D341Med (cell line): Measurements from ENCODE around the gene ACRBP.

Experiments used
- DNase-seq: peaks from one replicate; pipeline ENCODE4 v3.0.0; 2012; ENCODE audit warnings: low spot score

Gene ACRBP

GRCh38 chr12:6646276-6647082 is 753 bp downstream of the ACRBP start:
- no peak for DNase-seq

- DNase-seq = peak; percentile 74
Measured at GRCh38 chr12:6644903-6645302, 2.3 kb downstream of the ACRBP start.

GRCh38 chr12:6644257-6644596 is 3.0 kb downstream of the ACRBP start:
- DNase-seq = no peak

GRCh38 chr12:6643569-6644256 is 3.5 kb downstream of the ACRBP start:
- no peak for DNase-seq

- DNase-seq = no peak
Measured at GRCh38 chr12:6641131-6641530, 6.1 kb downstream of the ACRBP start.

- no peak for DNase-seq
Measured at GRCh38 chr12:6640497-6640896, 6.7 kb downstream of the ACRBP start.

DNA sequence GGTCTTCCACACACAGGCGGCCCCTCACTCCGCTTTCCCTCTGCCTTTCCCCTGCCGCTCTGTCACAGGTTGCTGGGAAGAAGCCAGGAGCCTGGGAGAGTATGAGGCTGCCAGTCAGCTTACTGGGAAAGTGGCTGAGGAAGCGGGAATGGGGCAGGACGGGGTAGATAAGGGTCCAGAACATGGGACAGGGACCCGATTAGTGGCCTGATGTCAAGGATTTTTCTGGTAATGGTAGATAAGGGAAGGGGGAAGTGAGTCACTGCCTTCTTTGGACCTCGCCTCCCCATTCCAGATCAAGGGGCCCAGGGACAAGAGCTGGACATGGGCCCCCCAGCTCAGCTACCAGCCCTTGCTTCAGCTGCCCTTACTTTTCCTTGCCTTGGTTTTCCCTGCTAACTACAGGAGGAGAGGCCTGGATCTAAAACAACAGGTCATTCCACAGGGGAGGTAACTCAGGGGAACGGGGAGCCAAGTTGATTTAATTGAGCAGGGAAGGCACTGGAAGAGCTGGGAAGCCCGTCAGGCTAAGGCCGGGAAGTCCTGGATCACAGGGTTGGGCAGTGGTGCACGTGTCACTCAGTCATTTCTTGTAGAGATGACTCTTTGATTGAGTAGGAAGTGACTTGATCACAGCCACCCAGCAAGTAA is 8.0 kb downstream of the ACRBP start:
- DNase-seq = no peak

GRCh38 chr12:6638305-6638704 is 8.9 kb downstream of the ACRBP start:
- DNase-seq = no peak

DNA sequence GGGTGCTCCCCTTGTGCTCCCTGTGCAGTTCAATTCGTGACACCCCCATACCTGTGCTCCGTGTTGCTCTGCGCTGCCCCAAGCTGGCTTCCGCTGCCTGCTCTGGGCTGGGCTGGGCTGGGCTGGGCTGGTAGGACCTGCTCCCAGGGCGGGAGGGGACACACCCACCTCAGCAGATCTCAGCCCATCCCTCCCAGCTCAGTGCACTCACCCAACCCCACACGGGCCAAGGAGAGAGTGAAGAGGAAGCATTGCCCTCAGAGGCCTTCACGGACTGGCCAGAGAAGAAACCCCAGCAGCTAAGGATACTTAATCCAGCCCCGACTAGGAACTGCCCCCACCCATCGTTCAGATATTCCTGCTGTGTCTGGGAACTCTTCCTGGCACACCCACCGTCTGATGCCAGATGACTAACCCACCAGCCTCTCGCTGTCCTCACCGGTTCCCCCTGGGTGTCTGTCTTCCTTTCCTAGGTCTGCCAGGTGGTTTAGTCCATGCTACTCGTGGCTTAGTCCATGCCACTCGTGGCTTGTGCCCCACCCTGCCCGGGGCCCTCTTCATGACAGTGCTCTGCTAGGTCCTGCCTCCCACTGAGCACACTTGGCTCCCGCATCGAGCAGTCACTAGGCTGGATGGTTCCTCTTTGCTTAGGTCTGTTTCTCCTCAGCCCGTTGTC is 11.2 kb downstream of the ACRBP start, which contains the start of gene LPAR5:
Gene LPAR5, minus strand, starts transcription at position 104 of the 676 bp plus-strand sequence. CDS start 14,711 bp downstream, outside the sequence.
- peak; percentile 38 for DNase-seq

GRCh38 chr12:6635375-6635855 is 11.8 kb downstream of the ACRBP start:
- DNase-seq = no peak

DNA sequence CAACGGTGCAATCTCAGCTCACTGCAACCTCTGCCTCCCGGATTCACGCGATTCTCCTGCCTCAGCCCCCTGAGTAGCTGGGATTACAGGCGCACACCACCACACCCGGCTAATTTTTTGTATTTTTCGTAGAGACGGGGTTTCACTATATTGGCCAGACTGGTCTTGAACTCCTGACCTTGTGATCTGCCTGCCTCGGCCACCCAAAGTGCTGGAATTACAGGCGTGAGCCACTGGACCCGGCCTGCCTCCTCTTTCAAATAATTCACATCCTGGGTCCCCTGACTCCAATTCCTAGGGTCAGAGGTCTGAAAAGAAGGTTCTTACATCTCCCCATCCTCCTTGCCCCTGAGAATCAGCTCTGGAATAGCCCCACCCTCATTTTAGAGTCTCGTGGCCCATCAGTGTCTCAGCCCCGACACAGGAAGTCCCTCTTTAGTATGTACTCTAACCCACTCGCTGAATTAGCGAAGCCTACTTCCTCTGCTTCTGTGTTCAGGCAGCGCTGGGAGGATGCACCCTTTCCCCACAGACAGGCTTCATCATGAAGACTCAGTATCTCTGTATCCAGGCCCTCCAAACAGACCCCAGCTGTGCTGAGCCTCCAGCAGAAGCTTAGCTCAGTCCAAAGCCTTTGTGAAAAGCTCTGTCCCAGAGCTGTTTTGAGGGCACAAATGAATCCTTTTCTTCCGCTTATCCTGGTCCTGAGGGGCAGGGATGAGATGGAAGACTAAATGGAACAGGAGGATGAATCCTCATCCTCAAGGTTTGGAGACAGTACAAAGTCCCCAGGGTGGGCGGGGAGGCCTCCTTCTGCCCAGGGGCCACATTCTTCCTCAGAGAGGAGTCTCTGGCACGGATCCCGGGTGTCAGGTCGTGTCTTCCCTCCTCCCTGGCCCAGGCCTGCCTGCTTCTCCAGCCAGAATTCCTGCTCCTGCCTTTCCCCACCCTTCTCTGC is 14.9 kb downstream of the ACRBP start:
- DNase-seq = peak; percentile 43

GRCh38 chr12:6631549-6631961 is 15.7 kb downstream of the ACRBP start:
- no peak for DNase-seq

DNA sequence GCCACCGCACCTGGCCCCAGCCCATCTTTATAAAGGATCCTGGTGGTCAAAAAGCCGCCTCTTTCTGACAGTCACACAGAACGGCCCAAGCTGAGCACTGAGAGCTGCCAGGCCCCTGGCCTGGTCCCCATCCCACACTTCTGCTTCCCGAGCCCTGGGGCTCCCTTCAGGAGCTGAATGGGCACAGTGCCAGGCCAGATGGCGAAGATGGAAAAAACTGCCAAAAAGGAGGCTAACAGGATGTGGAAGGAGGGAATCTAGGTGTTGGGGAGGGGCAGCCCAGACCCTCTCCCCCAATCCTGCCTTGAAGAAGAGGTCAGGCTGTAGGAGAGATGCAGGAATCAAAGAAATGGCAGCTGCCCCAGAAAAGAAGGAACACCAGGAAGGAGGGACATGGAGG is 16.5 kb downstream of the ACRBP start:
- peak; percentile 50 for DNase-seq

GRCh38 chr12:6627616-6628015 is 19.6 kb downstream of the ACRBP start:
- peak; percentile 81 for DNase-seq

- DNase-seq = no peak
Measured at GRCh38 chr12:6626654-6627283, 20.5 kb downstream of the ACRBP start.

DNA sequence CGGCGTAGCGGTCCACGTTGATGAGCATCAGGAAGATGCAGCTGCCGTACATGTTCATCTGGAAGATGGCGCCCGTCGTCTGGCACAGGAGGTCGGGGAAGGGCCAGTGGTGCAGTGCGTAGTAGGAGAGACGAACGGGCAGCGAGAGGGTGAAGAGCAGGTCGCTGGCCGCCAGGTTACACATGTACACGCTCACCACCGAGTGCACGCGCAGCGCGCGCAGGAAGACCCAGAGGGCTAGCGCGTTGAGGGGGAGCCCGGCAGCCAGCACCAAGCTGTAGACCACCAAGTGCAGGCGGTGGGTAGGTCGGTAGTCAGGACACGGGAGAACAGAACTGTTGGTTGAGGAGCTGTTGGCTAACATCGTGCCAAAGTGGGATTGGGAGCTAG is 26.4 kb downstream of the ACRBP start:
- DNase-seq = no peak

DNA sequence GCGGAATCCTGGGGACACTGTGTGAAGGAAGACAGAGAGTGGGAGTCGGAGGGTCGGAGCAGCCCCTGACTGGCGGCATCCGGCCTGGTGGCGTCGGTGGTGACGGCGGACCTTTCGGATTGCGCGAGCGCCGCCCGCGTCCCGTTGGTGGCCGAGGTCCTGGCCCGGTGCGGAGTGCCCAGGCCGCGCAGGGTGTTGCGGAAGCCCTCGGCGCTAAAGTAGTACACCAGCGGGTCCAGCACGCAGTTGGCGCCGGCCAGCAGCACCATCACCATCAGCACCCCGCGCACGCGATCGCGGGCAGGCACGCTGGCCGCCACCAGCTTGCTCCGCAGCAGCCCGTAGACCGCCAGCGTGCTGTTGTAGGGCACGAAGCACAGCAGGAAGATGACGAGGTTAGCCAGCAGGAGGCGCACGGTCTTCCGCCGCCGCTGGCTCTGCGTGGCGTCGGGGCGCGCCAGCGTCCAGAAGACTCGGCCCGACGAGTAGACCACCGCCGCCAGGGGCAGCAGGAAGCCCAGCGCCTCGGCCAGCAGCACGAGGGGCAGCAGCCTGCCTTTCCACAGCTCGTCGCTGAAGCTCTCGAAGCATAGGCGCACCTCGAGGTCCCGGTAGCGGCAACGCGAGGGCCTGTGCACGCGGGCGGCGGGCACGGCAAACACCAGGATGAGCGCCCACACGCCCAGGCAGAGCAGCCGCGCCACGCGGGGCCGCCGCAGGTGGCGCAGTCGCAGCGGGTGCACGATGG is 26.9 kb downstream of the ACRBP start:
- no peak for DNase-seq

GRCh38 chr12:6618483-6619225 is 28.6 kb downstream of the ACRBP start:
- DNase-seq = no peak

DNA sequence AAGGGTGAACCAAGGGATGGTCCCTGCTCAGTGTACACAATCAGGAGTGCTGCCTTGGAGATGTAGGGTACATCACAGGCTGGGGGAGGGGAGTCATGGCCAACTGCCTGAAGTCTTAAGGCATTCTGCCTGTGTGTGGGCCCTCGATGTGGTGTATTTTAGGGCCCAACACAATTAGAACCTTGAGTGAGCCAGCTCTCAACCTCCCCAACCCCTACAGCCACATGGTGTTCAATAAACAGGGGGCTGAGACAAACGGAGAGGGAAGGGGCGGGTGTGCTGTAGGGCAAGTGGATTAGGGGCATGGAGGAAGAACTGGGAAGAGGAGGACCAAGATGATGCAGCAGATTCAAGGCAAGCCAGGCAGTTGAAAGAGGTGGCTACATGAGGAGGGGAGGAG is 31.4 kb downstream of the ACRBP start:
- no peak for DNase-seq
